ENCODE results near the gene BCKDK.
A peak's percentile ranks its signal among the peaks of the same experiment; 100 is the strongest.
"Not testable (repeated sequence)": the region's sequence is repeated elsewhere in the genome, so short reads cannot be mapped to it uniquely, and the experiment has no call there.

BCKDK gene

GRCh38 chr16:31100876-31101641 lies 7.1 kb upstream of the BCKDK start:
- not testable (repeated sequence) for DNase-seq

- peak; percentile 82 for DNase-seq
Measured at GRCh38 chr16:31105677-31106213, 2.4 kb upstream of the BCKDK start.

DNA sequence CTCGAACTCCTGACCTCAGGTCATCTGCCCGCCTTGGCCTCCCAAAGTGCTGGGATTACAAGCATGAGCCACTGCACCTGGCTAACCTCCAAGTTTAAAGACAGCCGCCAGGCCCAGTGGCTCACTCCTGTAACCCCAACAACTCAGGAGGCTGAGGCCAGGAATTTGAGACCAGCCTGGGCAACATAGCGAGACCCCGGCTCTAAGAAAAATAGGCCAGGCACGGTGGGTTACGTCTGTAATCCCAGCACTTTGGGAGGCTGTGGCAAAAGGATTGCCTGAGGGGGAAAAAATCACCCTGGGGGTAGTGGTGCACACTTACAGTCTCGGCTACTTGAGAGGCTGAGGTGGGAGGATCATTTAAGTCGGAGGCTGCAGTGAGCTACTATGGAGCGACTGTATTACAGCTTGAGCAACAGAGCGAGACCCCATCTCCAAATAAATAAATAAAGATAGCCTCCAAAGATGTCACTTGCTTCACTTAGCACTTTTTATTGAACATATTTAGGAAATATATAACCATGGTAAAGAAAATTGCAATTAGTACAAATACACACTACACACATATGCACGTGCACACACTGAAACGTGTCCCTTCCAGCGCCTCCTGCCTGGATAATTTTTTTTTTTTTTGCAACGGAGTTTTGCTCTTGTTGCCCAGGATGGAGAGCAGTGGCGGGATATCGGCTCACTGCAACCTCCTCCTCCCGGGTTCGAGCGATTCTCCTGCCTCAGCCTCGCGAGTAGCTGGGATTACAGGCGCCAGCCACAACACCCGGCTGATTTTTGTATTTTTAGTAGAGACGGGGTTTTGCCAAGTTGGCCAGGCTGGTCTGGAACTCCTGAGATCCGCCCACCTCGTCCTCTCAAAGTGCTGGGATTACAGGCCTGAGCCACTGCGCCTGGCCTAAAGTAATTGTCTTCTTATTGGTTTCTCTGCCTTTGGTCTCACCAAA lies 1.4 kb upstream of the BCKDK start:
- no peak for DNase-seq

GRCh38 chr16:31107465-31107867 lies 720 bp upstream of the BCKDK start:
- DNase-seq = peak; percentile 33

GRCh38 chr16:31108794-31109558 lies 790 bp downstream of the BCKDK start:
- DNase-seq = no peak

- no peak for DNase-seq
Measured at GRCh38 chr16:31109622-31110021, 1.4 kb downstream of the BCKDK start.

- no peak for DNase-seq
Measured at GRCh38 chr16:31110106-31111034, 2.2 kb downstream of the BCKDK start.

GRCh38 chr16:31111881-31112466 lies 3.8 kb downstream of the BCKDK start:
- no peak for DNase-seq

- DNase-seq = no peak
Measured at GRCh38 chr16:31112711-31113110, 4.5 kb downstream of the BCKDK start.

- no peak for DNase-seq
Measured at GRCh38 chr16:31113121-31114120, 5.2 kb downstream of the BCKDK start.

- DNase-seq = no peak
Measured at GRCh38 chr16:31114468-31114867, 6.3 kb downstream of the BCKDK start.

DNA sequence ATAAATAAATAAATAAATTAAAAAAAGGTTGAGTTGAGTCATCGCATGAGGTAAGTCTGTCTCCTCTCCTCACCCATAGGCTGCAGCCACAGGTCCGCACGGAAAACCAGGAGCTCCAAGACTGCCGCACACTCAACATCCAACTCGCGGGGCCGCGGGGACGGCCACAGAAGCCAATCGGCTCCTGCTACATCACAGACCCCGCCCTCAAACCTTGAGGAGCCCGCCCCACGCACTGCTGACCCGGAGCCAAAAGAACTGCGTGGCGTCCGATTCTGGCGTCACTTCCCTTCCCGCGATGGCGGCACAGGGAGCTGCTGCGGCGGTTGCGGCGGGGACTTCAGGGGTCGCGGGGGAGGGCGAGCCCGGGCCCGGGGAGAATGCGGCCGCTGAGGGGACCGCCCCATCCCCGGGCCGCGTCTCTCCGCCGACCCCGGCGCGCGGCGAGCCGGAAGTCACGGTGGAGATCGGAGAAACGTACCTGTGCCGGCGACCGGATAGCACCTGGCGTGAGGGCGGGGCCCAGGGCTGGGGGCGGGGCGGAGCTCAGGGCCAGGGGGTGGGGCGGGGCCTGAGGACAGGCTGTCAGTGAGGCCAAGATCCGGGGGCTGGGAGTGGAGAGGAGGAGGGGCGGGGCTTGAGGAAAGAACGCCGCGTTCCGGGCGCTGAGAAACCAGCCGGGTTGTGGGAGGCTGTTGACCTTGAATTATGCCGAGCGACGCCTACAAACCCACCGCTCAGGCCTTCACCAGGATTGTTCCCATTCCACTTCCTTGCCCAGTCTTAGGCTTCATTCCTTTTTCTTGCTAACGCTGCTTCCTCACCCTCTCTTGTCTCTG lies 9.4 kb downstream of the BCKDK start, which contains the start of gene KAT8:
KAT8 (plus strand) TSS at position 281 of the 839 bp plus-strand sequence; CDS start at position 299, 18 bp downstream.
- peak; percentile 98 for DNase-seq

- DNase-seq = no peak
Measured at GRCh38 chr16:31118223-31119155, 10.3 kb downstream of the BCKDK start.

- no peak for DNase-seq
Measured at GRCh38 chr16:31120129-31120528, 11.9 kb downstream of the BCKDK start.

GRCh38 chr16:31125844-31126243 lies 17.7 kb downstream of the BCKDK start:
- no peak for DNase-seq

GRCh38 chr16:31127182-31127581 lies 19.0 kb downstream of the BCKDK start:
- no peak for DNase-seq

- no peak for DNase-seq
Measured at GRCh38 chr16:31128711-31129567, 20.8 kb downstream of the BCKDK start.
